ENCODE results near the gene FNDC3B.

Gene FNDC3B

DNA sequence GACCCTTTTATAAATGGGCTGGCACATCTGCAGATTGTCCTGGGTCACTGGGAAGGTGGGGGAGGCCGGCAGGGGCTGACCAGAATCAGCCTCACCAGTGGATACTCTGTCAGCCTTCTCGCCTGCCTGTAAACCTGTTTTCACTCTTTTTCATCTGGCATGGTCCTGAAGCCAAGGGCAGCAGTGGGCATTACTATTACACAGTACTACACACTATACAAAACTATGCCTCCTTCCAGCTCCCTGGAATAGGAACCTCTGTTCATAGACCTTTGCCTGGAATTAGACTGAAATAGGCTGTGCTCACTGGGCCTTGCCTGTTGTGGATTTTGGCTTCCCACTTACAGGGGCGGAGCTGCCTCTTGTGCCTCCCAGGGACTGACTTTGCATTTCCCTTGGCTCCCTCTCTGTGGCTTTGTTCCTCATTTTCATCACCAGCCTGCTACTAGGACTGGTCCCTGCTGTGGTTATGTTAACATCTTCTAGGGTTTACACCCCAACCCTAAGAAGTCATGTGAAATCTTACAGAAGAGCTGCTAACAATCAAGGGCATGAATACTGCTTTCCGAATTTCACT is 120.7 kb downstream of the FNDC3B start:
- H3K79me2 ChIP-seq (ENCODE audit: insufficient read depth, low read length), result no peaks in the 10 kb centered on the region
- H3K36me3 ChIP-seq (ENCODE audit: low read length), result no peaks in the 10 kb centered on the region
- no peaks in the 10 kb centered on the region for H3F3A ChIP-seq (ENCODE audit: insufficient read depth)

DNA sequence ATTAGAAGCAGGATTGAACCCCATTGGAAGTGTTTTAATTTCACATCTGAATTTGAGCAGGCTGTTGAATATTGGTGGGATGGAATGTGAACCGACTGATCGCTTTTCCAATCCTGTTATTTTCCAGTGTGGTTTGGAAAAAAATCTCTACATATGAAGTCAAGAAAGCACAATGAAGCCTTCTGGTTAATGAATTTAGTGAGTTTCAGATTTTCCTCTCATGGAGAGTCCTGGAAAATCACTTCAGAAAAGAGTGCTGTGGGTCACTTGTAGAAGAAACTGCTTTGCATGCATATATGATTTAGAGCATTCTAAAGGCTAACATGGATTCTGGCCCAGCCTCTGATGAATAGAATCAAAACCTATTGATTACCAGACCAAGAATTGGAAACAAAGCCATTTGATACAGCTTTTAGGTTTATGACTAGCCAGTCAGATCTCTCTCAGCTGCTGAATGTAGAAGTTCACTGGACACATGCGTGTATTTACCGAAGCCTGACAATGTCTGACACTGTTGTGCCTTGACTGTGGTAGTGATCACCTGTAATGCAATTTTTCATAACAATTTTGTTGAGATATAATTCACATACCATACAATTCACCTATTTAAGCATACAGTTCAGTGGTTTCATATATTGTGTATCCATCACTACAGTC is 121.9 kb downstream of the FNDC3B start:
- Histone ChIP-seq H3K9ac (ENCODE audit: low read length) (no peak overlapping the region), H3K36me3 (ENCODE audit: low read length) (no peaks in the 10 kb centered on the region), H3K79me2 (ENCODE audit: insufficient read depth, low read length) (no peaks in the 10 kb centered on the region), H4K20me1 (ENCODE audit: low read depth, low read length) (no peaks in the 10 kb centered on the region), H3K4me3 (ENCODE audit: insufficient read depth, low read length, poor library complexity, severe bottlenecking) (no peak overlapping the region), H3K9me2 (replicated peaks; ENCODE audit: insufficient read depth, low read length) (no peaks in the 10 kb centered on the region), H3F3A (ENCODE audit: insufficient read depth) (no peaks in the 10 kb centered on the region), H3K4me2 (ENCODE audit: low read depth, low read length, poor library complexity, severe bottlenecking) (no peak overlapping the region), H3K9me3 (ENCODE audit: insufficient read depth, low read length) (no peaks in the 10 kb centered on the region), H3K27ac (ENCODE audit: low read depth, low read length) (no peak overlapping the region), H3K27me3 (ENCODE audit: low read length) (no peaks in the 10 kb centered on the region), H2AFZ (ENCODE audit: low read depth, low read length, severe bottlenecking) (no peak overlapping the region)
- TF ChIP-seq EZH2phosphoT487 (conservative IDR thresholded peaks at IDR 0.05; ENCODE audit: low read length), result no peak
- TF ChIP-seq, protein P1, sequence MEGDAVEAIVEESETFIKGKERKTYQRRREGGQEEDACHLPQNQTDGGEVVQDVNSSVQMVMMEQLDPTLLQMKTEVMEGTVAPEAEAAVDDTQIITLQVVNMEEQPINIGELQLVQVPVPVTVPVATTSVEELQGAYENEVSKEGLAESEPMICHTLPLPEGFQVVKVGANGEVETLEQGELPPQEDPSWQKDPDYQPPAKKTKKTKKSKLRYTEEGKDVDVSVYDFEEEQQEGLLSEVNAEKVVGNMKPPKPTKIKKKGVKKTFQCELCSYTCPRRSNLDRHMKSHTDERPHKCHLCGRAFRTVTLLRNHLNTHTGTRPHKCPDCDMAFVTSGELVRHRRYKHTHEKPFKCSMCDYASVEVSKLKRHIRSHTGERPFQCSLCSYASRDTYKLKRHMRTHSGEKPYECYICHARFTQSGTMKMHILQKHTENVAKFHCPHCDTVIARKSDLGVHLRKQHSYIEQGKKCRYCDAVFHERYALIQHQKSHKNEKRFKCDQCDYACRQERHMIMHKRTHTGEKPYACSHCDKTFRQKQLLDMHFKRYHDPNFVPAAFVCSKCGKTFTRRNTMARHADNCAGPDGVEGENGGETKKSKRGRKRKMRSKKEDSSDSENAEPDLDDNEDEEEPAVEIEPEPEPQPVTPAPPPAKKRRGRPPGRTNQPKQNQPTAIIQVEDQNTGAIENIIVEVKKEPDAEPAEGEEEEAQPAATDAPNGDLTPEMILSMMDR (IDR thresholded peaks at IDR 0.05; ENCODE audit: insufficient read depth, low read length, poor library complexity, severe bottlenecking), result no peak

More for the DNA sequence above, 120.7 kb downstream of the FNDC3B start:
- H3K27me3 ChIP-seq (ENCODE audit: low read length), result no peaks in the 10 kb centered on the region
- no peak overlapping the region for H3K4me2 ChIP-seq (ENCODE audit: low read depth, low read length, poor library complexity, severe bottlenecking)
- no peak overlapping the region for H3K27ac ChIP-seq (ENCODE audit: low read depth, low read length)
- no peak overlapping the region for H3K4me3 ChIP-seq (ENCODE audit: insufficient read depth, low read length, poor library complexity, severe bottlenecking)
- no peak overlapping the region for H2AFZ ChIP-seq (ENCODE audit: low read depth, low read length, severe bottlenecking)
- no peaks in the 10 kb centered on the region for H3K9me3 ChIP-seq (ENCODE audit: insufficient read depth, low read length)
- no peaks in the 10 kb centered on the region for H3K9me2 ChIP-seq (replicated peaks; ENCODE audit: insufficient read depth, low read length)
- TF ChIP-seq, protein P1 (IDR thresholded peaks at IDR 0.05; ENCODE audit: insufficient read depth, low read length, poor library complexity, severe bottlenecking), result no peak
- TF ChIP-seq EZH2phosphoT487 (conservative IDR thresholded peaks at IDR 0.05; ENCODE audit: low read length), result no peak
- H3K9ac ChIP-seq (ENCODE audit: low read length), result no peak overlapping the region
- H4K20me1 ChIP-seq (ENCODE audit: low read depth, low read length), result no peaks in the 10 kb centered on the region

DNA sequence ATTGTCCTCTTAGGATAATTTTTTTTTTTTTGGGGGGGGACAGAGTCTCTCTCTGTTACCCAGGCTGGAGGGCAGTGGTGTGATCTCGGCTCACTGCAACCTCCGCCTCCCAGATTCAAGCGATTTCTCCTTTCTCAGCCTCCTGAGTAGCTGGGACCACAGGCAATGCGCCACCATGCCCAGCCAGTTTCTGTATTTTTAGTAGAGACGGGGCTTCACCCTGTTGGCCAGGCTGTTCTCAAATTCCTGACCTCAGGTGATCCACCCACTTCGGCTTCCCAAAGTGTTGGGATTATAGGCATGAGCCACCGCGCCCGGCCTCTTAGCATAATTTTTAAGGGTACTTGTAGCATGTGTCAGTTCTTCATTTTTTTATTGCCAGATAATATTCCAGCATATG is 122.6 kb downstream of the FNDC3B start:
- Histone ChIP-seq H3K27me3 (ENCODE audit: low read length) (no peaks in the 10 kb centered on the region), H4K20me1 (ENCODE audit: low read depth, low read length) (no peaks in the 10 kb centered on the region), H3K9ac (ENCODE audit: low read length) (no peak overlapping the region), H3K9me2 (replicated peaks; ENCODE audit: insufficient read depth, low read length) (no peaks in the 10 kb centered on the region), H3K9me3 (ENCODE audit: insufficient read depth, low read length) (no peaks in the 10 kb centered on the region), H3K79me2 (ENCODE audit: insufficient read depth, low read length) (no peaks in the 10 kb centered on the region), H2AFZ (ENCODE audit: low read depth, low read length, severe bottlenecking) (no peak overlapping the region), H3K27ac (ENCODE audit: low read depth, low read length) (no peak overlapping the region), H3K36me3 (ENCODE audit: low read length) (no peaks in the 10 kb centered on the region), H3K4me3 (ENCODE audit: insufficient read depth, low read length, poor library complexity, severe bottlenecking) (no peak overlapping the region), H3F3A (ENCODE audit: insufficient read depth) (no peaks in the 10 kb centered on the region), H3K4me2 (ENCODE audit: low read depth, low read length, poor library complexity, severe bottlenecking) (no peak overlapping the region)
- no peak for TF ChIP-seq EZH2phosphoT487 (conservative IDR thresholded peaks at IDR 0.05; ENCODE audit: low read length)
- TF ChIP-seq, protein P1 (IDR thresholded peaks at IDR 0.05; ENCODE audit: insufficient read depth, low read length, poor library complexity, severe bottlenecking), result no peak

Data from SU-DHL-6 (cell line).